HEK293T (cell line): Measurements from ENCODE around the gene SLU7.

Experiments
- CTCF ChIA-PET: fragments of 350-600 bp; formaldehyde crosslinking; extraction: SDS; loops from one replicate; lab custom pipeline; 2021; ENCODE audit warnings: antibody characterized with exemption, inconsistent platforms; lab: Yijun Ruan, JAX
- POLR2A ChIA-PET: fragments of 350-600 bp; formaldehyde crosslinking; extraction: SDS; loops from one replicate; lab custom pipeline; 2020; ENCODE audit warnings: antibody characterized with exemption, inconsistent platforms; lab: Yijun Ruan, JAX
- DNase-seq: peaks from one replicate; pipeline ENCODE4 v3.0.0; 2012; ENCODE audit warnings: mixed read lengths; ENCODE audit errors: extremely low spot score
- ARNT ChIP-seq: fragments of 450-650 bp; IDR thresholded peaks from 2 replicates; pipeline ENCODE4 v1.6.1; 2017; ENCODE audit warnings: mild to moderate bottlenecking
- BHLHE40 ChIP-seq: fragments of 450-650 bp; IDR thresholded peaks from 2 replicates; pipeline ENCODE4 v1.6.1; 2016; ENCODE audit warnings: mild to moderate bottlenecking, moderate library complexity, borderline replicate concordance
- CTBP1 ChIP-seq: fragments of 450-650 bp; IDR thresholded peaks from 2 replicates; pipeline ENCODE4 v1.6.1; 2016; ENCODE audit warnings: borderline replicate concordance
- ELF4 ChIP-seq: fragments of 450-650 bp; IDR thresholded peaks from 2 replicates; pipeline ENCODE4 v1.6.1; 2017; ENCODE audit warnings: antibody characterized with exemption
- FOXA1 ChIP-seq: fragments of 450-650 bp; IDR thresholded peaks from 2 replicates; pipeline ENCODE4 v1.6.1; 2016; ENCODE audit warnings: mild to moderate bottlenecking
- FOXK2 ChIP-seq: fragments of 450-650 bp; IDR thresholded peaks from 2 replicates; pipeline ENCODE4 v1.6.1; 2016; ENCODE audit warnings: mild to moderate bottlenecking
- FOXM1 ChIP-seq: fragments of 450-650 bp; IDR thresholded peaks from 2 replicates; pipeline ENCODE4 v1.6.1; 2017; ENCODE audit warnings: mild to moderate bottlenecking, borderline replicate concordance
- HDGF ChIP-seq: fragments of 450-650 bp; IDR thresholded peaks from 2 replicates; pipeline ENCODE4 v1.6.1; 2017; ENCODE audit warnings: antibody characterized with exemption, borderline replicate concordance
- L3MBTL2 ChIP-seq: fragments of 450-650 bp; conservative IDR thresholded peaks from 2 replicates; pipeline ENCODE4 v1.6.1; 2016; ENCODE audit warnings: mild to moderate bottlenecking
- LEF1 ChIP-seq: fragments of 450-650 bp; IDR thresholded peaks from 2 replicates; pipeline ENCODE4 v1.6.1; 2017; ENCODE audit warnings: mild to moderate bottlenecking, borderline replicate concordance
- NFRKB ChIP-seq: fragments of 450-650 bp; IDR thresholded peaks from 2 replicates; pipeline ENCODE4 v1.6.1; 2016; ENCODE audit warnings: mild to moderate bottlenecking, moderate library complexity
- SP1 ChIP-seq: fragments of 450-650 bp; IDR thresholded peaks from 2 replicates; pipeline ENCODE4 v1.6.1; 2017
- SUZ12 ChIP-seq: fragments of 450-650 bp; IDR thresholded peaks from 2 replicates; pipeline ENCODE4 v1.6.1; 2016; ENCODE audit warnings: mild to moderate bottlenecking
- TARDBP ChIP-seq: fragments of 450-650 bp; IDR thresholded peaks from 2 replicates; pipeline ENCODE4 v1.6.1; 2016
- ZNF384 ChIP-seq: fragments of 450-650 bp; IDR thresholded peaks from 2 replicates; pipeline ENCODE4 v1.6.1; 2016
- TF ChIP-seq, protein P1 (sequence below): fragments of 450-650 bp; IDR thresholded peaks from 2 replicates; pipeline ENCODE4 v1.6.1; 2016

The SLU7 gene

DNA sequence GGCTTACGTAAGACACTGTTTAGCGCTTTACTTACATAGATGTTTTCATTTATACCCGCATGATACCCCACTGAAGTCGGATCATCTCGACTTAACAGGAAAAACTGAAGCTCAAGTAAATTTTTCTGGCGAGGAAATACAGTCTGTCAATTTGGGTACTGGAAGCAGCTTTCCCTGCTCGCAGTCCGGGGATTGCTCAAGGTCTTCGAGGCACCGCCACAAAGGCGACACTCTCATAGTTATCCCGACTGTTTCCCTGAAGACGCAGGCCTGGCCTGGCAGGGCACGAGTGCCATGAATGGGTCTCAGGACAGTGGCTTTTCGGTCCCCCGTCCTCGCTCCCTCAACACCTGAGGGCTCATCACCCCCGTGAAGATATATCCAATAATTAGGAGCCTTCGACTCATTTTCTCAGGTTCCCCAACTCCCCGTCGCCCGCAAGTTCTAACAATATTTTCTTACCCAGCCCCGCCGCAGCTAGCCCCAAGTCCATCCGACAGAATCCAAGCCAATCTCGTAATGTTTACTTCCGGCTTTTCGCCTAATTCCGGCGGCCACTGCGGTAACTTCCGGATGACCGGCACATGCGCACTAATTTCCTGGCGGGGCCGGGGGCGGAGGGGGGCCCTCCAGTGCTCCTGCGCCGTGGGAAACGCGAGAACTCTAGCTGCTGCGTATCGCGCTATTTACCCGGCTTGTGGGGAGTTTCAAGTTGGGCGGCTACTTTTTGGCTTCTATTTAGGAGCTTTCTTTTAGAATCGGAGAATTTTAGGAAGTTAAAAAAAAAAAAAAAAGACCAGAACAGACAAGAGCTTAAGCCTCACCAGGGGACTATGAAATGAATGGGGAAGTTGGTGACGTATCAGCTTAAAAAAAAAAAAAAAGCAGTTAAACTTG is at the start of gene SLU7:
SLU7 (minus strand) TSS at position 521 of the 897 bp plus-strand sequence. CDS start 3,787 bp downstream, outside the sequence.
- ChIA-PET POLR2A (interaction anchor here (1.0 to 2.5 kb wide), 7 partner anchors 15 to 410 kb away, joined by 3 to 16 read pairs (median 6); partner anchors contain the start of genes FAM200C and TTC1), CTCF (interaction anchor here (0.6 to 1.5 kb wide), 4 partner anchors 12 to 575 kb away, joined by 3 to 15 read pairs (median 5); no protein-coding TSS in a partner anchor)
- DNase-seq = peak; percentile 93
- no peak for TF ChIP-seq HDGF
- TF ChIP-seq ZNF384 = peak; percentile 89
- no peak for TF ChIP-seq NFRKB
- no peak for TF ChIP-seq CTBP1
- peak; percentile 85 for TF ChIP-seq ELF4
- TF ChIP-seq TARDBP = no peak
- TF ChIP-seq BHLHE40 = no peak
- TF ChIP-seq FOXA1 = no peak
- TF ChIP-seq SP1 = no peak
- no peak for TF ChIP-seq LEF1
- TF ChIP-seq FOXM1 = peak; percentile 81; the same call in 1 of the 2 replicates
- TF ChIP-seq SUZ12 = no peak
- no peak for TF ChIP-seq ARNT
- no peak; the same call in 1 of the 2 replicates for TF ChIP-seq FOXK2

DNA sequence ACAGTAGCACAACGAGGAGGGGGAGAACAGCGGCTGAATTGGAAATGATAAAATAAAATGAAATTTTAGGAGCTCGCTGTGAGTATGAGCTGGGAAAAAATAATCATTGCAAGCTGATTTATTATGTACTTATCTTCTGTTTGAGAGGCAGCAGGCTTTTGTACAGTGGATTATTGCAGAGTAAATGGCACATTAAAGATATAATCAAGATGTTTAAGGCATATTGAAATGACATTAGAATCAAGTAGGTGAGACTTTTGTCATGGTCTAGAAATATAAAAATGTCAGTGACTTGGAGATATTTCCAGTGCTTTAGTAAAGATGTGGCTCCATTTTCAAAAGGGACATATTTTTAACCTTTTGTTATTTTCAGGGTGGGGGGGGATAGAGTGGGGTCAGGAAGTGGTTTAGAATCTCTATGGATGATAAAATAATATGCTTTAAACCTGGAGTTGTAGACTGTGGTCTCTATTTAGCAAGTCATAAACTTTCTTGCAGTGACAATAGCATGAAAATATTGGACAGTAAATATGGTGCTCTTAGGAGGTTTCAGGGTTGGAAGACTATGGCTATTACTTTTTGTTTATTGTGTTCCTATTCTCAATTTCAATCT is 49.6 kb upstream of the SLU7 start:
- POLR2A ChIA-PET = no interaction called here
- CTCF ChIA-PET = no interaction called here
- TF ChIP-seq ARNT (no peak), ELF4 (no peak), ZNF384 (no peak), HDGF (no peak), SUZ12 (no peak), NFRKB (no peak), FOXA1 (no peak), FOXM1 (no peak), L3MBTL2 (no peak), BHLHE40 (no peak), LEF1 (no peak), TARDBP (no peak), SP1 (no peak)
- TF ChIP-seq, protein P1, sequence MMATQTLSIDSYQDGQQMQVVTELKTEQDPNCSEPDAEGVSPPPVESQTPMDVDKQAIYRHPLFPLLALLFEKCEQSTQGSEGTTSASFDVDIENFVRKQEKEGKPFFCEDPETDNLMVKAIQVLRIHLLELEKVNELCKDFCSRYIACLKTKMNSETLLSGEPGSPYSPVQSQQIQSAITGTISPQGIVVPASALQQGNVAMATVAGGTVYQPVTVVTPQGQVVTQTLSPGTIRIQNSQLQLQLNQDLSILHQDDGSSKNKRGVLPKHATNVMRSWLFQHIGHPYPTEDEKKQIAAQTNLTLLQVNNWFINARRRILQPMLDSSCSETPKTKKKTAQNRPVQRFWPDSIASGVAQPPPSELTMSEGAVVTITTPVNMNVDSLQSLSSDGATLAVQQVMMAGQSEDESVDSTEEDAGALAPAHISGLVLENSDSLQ = no peak
- no peak for DNase-seq

DNA sequence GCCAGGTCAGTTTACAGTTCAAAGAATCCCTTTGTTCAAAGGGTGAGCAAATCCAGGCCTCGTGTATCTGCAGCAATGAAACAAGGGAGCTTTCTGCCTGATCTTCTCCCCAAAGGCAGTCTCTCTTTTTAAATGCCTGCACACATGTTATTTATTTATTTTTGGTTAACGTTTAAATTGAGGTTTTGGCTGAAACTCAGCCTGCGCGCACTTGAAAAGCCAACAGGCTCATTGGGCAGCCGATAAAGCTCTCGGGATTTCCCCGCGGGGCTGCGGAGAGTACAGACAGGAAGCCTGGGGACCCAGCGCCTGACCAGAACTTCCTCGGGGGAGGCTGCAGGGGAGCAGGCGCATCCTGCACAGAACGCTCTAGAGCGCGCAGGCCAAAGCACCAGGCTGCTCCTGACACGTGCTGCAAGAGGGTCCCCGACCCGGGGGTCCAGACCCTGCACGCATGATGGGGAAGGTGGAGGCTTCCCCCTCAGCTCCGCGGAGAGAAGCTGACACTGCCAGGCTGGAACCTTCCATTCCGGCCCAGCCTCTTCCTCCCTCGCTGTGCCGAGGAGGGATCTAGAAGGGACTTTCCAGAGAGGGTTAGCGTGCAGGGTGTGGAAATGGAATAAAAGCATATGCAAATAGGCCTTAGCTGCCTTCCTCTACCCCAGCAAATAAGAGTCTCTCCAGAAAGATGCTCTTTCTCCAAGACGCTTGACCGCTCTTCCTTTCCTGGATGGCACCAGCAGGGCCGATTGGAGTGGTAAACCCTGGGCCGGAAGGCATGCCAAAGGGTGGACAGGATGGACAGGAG is 48.9 kb upstream of the SLU7 start:
- ChIA-PET POLR2A (no interaction called here), CTCF (interaction anchor here (0.6 to 2.5 kb wide), 2 partner anchors 29 to 1302 kb away, joined by 3 to 12 read pairs; no protein-coding TSS in a partner anchor)
- no peak for DNase-seq
- TF ChIP-seq LEF1 (no peak), SP1 (no peak), CTBP1 (no peak)

DNA sequence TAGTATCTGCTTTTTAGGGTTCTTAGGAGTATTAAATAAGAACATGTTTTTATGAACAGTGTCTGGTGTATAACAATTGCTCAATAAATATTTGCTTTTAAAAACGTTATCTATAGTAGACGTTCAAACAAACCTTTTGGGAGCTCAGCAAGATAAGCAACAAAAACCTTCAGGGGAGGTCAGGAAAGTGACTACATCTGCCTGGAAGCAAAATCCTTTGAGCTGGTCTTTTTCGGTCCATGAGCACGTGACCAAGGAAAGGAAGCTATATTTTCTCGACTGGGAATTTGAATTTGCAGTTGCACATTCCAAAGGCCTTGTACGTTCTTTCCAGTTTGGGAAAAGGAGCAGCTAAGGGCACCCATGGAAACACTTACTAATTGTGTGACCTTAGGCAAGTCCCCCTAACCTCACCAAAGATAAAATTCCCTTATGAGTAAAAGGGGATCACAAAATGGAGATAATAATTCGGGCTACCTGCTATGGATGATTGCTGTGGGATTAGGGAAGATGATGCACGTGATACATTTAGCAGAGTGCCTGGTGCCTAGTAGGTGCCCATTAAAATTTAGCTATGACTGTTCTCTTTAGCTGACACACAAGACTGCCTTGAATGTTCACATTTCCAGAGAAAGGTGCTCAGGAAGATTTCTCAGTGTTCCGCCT is 48.1 kb upstream of the SLU7 start:
- ChIA-PET CTCF (interaction anchor here (0.6 to 2.5 kb wide), 3 partner anchors 8 to 1301 kb away, joined by 3 to 12 read pairs (median 3); no protein-coding TSS in a partner anchor), POLR2A (interaction anchor here (0.9 to 1.0 kb wide), 2 partner anchors 19 to 45 kb away, joined by 3 to 4 read pairs; partner anchors contain the start of gene PTTG1)
- TF ChIP-seq LEF1 = no peak
- no peak for TF ChIP-seq FOXA1
- no peak for TF ChIP-seq ARNT
- no peak for TF ChIP-seq ELF4
- no peak for TF ChIP-seq L3MBTL2
- TF ChIP-seq SUZ12 = no peak
- no peak for DNase-seq

DNA sequence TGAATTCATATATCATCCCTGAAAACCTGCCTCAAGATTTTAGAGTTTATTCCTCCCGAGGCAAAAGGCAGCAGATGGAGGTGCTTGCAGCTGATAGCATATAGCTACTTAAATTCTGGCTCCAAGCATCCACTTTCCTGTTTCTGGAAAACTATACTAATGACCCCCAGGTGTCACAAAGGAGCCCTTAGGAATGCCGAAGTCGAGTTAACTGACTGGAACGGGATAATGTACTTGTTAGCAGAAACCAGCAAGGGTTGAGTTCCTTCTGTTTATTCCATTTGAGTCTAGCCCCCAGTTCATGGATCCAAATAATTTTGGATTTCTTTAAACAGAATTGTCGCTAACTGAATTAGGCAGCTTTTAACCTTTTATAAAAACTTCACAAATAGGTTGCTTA is 47.2 kb upstream of the SLU7 start:
- ChIA-PET CTCF (interaction anchor here (2.5 kb wide), 1 partner anchor 27 kb away, joined by 12 read pairs; no protein-coding TSS in a partner anchor), POLR2A (interaction anchor here (0.6 to 1.0 kb wide), 3 partner anchors 20 to 45 kb away, joined by 3 to 4 read pairs (median 3); partner anchors contain the start of gene PTTG1)
- TF ChIP-seq L3MBTL2 = no peak
- no peak for TF ChIP-seq TARDBP
- TF ChIP-seq, protein P1 = no peak
- TF ChIP-seq FOXK2 = no peak
- no peak for TF ChIP-seq SUZ12
- TF ChIP-seq NFRKB = no peak
- TF ChIP-seq CTBP1 = no peak
- no peak for TF ChIP-seq LEF1
- TF ChIP-seq FOXM1 = no peak
- TF ChIP-seq FOXA1 = no peak
- TF ChIP-seq ZNF384 = no peak
- DNase-seq = no peak
